ELF-1 (cell line): Measurements from ENCODE around the gene DNAJB8.

Experiments
- DNase-seq: peaks from one replicate; pipeline ENCODE4 v3.0.0-alpha.2; 2016; ENCODE audit warnings: low read depth, low spot score

Gene DNAJB8

DNA sequence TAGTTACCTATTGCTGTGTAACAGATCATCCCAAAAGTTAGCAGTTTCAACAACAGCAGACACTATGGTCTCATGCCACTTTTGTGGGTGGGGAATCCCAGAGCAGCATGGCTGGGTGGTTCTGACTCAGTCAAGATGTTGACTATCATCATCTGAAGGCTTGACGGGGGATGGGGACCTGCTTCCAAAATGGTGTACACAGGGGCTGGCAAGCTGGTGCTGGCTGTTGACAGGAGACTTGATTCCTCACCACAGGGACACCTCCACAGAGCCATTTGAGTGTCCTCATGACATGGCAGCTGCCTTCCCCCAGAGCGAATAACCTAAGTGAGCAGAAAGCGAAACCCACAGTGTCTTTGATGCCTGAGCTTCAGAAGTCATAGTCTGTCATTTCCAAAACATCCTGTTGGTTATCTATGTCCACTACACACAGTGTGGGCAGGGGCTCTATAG, 19.1 kb downstream of the DNAJB8 start:
- DNase-seq, result no peak

DNA sequence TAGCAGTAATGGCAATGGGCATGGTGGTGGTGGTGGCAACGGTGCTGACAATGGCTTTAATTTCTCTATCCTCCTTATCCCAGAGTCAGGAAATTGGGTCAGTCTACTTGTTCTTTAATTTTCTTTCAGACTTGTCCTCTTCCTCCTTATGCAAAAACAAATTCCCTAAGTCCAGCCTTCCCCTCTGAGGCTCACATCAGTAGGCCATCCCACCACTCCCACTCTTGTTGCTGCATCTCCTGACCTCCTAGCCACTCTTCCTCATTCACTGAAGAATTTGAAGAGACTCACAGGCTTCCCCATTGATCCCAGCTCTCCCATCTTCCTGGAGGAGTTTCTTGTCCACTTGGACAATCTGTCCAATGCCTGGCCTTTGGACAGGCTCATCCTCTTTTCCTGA, 19.9 kb downstream of the DNAJB8 start:
- DNase-seq, result no peak

DNA sequence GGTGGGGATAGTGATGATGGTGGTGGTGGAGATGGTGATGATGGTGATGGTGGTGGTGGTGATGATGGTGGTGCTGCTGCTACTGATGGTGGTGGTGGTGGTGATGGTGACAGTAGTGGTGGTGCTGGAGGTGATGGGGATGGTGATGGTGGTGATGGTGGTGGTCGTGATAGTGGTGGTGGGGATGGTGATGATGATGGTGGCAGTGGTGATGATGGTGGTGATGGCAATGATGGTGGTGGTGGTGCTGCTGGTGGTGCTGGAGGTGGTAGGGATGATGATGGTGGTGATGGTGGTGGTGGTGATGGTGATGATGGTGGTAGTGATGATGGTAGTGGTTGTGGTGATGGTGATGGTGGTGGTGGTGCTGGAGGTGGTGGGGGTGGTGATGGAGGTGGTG, 21.3 kb downstream of the DNAJB8 start:
- DNase-seq, result no peak

DNA sequence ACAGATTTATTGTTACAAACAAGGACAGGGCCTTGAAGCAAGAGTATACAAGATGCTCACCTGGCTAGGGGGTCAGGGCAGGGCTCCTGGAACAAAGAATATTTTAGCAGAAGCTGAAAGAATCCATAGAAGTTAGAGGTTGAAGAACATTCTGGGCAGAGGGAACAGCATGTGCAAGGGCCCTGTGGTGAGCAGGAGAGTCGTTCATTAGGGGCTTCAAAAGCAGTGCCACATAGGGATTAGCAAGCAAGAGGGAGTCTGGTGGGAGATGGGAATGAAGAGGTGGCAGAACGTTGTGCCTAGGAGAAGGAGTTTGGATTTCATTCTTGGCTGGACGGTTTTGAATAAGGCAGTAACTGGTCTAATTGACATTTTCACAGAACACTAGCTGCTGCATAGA, 22.9 kb downstream of the DNAJB8 start:
- DNase-seq, result no peak

DNA sequence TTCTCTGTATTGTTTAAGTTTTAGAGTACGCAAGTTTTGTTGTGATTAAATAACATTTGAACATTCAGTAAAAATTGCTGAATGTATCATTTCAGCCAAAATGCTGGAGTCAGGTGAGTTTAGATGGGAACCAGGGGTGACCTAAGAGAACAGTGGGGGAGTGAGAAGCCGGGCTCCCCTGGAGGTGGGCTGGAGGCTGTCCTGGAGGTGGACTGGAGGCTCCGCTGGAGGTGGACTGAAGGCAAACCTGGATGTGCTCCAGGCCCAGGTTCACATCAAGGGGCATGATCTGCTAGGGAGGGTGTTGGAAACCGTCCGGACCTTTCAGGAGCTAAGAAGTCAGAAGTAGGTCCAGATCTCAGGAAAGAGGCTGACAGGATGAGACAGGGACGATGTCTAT, 23.7 kb downstream of the DNAJB8 start:
- no peak for DNase-seq

DNA sequence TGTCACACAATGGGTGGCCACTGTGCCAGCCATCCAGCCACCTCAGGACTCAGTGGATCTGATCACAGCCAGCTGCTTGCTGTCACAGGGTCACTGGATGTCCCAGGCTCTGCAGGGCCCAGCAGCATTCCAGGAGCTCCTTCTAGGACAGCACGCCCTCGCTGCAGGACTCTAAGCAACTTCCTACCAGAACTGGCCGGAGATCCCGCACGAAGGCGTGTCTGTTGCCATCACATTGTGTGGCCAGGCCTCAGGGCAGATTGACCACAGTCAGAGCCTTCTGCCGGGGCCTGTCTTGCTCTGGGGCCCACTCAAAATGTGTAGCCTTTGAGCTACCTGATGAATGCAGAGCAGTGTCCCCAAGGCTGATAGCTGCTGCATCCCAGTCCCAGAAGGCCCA, 24.6 kb downstream of the DNAJB8 start:
- DNase-seq, result peak; percentile 79

DNA sequence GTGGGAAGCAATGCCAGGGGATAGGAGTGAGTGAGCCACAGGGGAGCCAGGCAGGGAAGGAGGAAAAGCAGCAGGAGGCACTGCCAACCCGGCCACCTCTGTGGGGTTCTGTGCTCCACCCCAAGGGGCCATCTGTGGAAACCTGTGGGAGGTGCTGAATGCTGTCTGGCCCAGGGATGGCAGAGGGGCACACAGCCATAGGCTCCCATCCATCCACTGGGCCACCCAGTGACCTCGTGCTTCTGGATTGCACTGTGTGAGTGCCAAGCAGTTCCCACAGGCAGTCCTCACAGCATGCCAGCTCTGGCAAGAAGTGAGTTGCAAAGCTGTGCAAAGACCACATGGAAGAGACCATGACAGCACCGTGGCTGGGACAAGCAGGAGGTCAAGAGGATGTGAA, 27.5 kb downstream of the DNAJB8 start:
- DNase-seq, result no peak

DNA sequence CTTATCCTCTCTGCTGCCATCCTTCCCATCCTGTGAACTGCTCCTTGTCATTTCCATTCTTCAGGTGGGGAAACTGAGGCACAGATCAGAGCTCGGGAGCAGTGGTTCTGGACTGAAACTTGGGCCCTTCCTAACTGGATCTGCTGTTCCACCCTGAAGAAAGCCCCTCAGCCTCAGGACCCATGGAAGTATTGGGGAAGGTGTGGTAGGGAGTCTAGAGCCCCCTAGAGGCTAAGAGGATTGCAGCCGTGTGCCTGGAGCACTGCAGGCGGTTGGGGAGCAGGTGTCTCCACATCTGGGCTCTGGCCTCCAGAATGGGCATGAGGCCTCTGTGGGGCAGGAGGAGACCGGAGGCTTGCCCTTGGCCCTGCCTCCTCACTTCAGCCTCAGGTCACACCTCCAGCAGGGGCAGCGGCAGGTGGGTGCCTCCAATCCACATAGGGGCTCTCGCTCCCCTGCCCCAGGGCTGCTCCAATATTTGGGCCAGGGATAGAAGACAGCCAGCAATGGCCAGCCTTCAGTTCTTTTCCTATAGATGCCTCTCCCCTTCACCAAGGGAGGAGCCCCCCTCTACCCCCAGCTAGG, 28.1 kb downstream of the DNAJB8 start:
- DNase-seq, result no peak

DNA sequence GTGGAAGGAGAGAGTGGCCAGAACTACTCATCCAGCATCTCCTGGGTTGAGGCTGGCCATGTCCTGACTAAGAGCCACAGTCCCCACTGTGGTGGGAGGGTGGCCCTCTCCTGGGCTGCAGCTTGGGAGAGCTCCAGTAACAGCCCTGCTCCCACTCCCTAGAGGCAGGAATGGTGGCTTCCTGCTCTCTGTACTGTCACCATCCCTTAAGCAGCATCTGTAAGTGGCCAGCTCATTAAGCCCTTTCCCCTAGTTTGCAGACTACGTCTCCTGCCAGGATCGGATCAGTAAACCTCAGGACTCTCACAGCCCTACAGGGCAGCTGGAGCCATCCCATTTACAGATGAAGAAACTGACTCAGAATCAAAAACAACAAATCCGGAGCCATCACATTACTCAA, 30.5 kb downstream of the DNAJB8 start:
- no peak for DNase-seq

DNA sequence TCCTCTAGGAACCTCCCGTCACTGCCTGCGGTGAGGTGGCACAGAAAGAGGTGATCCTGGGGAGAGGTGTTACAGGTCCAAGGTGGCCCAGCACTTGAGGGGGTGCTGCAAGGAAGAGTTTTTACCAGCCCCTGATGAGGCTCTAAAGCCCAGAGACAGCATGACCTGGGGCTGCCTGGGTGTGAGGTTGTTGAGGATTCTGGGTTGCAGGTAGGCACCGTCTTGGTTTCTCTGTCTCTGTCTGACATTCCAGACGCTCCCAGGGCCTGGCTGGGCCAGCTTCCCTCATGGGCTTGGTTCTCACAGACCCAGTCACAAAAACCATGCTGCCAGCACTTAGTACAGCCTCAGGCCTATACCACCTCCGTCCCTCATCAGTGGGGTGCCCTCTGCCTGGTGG, 31.1 kb downstream of the DNAJB8 start:
- peak; percentile 62 for DNase-seq

DNA sequence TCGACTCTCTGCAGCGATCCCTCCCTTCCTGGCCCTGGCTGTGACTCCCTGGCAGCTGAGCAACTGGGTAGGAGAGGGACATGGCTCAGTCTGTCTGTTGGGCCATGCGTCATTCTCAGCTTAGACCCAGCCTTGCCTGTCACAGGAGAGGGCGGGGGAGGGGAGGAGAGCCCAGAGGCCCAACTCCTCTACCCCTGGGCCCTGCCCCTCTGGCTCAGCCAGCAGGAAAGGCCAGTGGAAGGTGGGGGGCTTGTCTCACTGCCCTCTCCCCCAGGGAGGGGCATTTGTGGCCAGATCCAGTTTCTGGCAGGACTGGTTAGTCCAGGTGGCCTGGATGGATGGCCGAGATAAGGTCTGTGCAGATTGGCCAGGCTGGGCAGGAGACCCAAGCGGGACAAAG, 31.6 kb downstream of the DNAJB8 start:
- DNase-seq, result peak; percentile 95

DNA sequence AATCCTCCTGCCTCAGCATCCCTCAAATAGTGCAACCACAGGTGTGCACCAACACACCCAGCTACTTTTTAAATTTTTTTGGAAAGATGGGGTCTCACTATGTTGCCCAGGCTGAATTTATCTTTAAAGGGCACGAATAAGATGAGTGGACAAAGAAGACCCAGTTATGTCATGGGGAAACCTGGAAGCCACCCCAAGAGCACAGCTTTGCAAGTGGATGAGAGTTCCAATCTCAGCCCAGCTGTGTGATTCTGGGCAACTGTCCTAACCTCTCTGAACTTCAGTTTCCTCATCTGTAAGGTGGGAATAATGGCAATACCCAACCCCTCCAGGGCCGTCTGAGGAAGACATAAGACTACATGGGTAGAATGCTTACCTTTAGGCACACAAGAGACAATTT, 32.2 kb downstream of the DNAJB8 start:
- DNase-seq, result no peak

DNA sequence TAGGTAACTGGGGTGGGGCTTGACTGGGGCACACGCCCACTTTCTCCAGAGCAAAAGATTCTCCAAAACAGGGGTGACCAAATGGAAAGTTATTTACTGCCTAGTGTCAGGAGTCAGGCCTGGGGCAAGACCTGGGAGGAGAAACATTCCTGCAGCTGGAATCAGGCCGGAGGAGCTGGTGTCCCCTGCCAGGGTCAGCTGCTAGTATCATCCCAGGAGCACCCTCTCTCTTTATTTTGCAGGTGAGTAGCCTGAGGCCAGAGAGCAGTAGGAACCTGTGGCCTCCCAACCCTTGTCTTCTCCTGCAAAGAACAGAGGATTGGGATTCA, 32.9 kb downstream of the DNAJB8 start:
- DNase-seq, result peak; percentile 96

DNA sequence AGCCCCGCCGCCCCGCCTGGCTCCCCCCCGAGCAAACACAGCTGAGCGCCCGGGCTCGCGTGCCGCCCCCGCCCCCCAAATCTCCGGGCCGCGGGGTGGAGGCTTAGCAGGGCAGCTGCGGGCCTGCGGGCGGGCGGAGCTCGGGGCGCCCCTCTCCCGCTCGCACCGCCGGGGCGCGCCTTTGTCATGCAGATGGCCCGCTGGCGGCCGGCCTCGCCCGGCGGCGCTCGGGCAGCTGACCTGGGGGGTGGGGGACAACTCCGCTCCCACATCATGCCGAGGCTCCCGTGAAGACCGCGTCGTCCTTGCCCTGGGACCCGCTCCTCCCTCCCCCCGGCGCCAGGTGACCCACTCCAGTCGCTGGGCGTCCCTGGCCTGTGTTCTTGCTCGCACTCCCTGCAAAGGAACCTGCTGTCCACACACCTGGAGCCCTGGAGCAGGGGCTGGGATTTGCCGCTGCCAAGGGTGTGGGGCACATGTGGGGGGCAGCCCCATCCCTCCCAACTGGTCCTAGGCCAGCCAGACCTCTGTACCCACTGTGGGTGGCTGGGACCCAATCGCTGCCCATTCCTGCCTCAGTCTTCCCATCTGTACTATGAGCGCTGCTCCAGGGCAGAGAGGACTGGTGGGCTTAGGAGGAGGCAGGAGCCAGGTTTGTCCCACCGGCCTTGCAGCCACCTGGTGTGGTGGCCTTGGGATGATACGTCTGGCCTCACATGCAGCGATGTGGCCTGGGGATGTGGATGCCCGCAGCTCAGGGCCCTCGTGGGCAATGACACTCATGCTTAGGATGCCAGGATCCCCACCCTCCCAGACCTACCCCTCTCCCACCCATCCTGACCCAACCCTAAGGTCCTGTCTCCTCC, 33.5 kb downstream of the DNAJB8 start:
- peak; percentile 77 for DNase-seq

DNA sequence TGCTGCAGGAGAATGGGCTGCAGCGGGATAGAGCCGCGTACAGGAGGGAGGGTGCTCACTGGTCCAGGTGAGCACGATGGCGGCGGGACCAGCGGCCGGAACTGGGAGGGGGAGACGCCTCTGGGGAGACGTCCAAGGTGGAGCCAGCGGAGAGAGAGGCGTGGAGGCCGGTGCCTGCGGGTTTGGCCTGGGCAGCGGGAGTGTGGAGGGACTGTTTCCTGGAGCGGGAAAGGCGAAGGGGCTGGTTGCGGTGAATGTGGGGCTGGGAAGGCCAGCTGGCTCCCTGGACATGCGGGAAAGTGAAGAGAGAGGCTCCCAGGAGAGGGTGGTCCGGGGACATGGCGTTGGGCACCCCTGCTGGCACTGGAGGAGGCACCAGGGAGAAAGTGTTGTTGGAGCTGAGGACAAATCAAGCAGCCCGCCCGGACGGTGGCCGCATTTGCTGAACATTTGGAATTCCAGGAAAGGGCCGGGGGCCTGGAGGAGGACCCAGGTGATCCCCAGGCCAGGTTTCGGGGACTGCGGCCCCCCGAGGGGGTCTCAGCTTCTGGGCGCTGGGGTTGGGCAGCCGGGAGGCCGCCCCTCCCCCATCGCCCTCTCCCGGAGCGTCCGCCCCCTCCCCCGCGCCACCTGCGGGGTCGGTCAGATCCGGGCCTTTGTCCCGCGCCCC, 34.3 kb downstream of the DNAJB8 start:
- peak; percentile 74 for DNase-seq

DNA sequence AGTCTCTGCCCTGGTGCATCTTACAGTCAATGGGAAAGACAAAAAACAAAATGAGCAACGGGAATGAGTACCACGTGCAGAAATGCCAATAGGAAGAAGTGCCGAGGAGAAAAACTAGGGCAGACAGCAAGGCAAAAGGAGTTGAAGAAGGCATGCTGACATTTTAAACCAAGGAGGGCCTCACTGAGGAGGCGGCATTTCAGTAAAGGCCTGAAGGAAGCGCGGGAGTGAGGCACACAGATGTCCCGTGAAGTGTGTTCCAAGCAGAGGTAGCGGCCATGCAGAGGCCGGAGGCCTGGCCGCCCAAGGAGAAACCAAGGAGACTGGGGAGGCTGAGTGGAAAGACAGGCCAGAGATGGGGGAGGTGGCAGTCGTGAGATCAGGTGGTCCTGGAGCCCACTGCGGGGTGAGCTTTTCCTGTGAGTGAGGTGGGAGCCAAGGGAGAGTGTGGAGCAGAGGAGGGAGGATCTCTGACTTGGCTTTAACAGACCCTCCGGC, 34.8 kb downstream of the DNAJB8 start:
- DNase-seq, result no peak

DNA sequence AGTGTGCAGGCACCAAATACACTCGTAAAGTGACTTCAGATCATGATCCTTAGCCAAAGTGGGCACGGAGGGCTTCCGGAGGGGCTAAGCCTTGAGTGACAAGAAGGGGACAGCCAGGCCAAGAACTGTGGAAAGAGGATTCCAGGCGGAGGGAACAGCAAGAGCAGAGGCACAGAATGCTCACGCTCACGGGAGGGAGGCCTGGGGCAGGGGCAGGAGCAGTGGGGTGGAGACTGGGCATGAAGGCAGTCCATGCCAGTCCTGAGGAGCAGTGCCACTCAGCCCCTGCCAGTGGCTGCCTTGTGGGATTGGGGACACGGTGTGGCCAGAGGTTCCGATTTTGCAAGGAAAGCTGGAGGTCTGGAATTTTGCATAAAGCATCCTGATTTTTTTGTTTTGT, 36.0 kb downstream of the DNAJB8 start:
- DNase-seq, result no peak

DNA sequence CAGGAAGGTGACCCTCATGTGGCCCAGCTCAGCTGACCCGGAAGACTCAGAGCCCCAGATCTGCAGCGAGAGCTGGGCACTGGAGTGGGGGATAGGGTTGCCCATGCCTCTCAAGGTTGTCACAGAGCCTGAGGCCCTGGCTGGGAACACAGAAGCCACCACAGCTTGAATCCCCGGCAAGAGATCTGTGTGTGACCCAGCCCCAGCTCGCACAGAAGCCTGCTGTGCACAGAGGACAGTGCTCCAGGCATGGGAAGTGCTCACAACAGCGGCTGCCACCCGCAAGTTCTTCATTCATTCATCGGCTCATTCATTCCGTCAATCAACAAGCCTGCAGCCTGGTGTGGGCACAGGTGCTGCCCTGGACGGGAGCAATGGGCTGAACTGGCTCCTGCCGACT, 36.4 kb downstream of the DNAJB8 start:
- DNase-seq, result no peak

DNA sequence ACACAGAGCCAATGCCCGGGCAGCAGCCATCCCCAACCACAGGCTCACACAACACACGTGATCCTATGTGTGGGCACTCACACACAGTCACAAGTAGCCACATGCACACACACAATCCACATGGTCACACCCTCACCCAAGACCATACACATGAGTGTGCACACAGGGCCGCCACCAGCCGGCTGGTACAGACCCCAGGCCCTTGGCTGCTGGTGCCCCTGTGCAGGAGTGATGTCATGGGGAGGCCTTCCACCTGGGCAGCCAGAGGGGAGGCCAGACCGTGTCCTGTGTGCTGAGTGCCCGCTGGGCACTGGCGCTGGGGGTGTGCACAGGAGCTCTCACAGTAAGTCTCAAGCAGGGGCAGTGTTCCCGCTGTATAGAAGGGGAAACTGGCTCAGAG, 36.9 kb downstream of the DNAJB8 start:
- DNase-seq, result no peak

DNA sequence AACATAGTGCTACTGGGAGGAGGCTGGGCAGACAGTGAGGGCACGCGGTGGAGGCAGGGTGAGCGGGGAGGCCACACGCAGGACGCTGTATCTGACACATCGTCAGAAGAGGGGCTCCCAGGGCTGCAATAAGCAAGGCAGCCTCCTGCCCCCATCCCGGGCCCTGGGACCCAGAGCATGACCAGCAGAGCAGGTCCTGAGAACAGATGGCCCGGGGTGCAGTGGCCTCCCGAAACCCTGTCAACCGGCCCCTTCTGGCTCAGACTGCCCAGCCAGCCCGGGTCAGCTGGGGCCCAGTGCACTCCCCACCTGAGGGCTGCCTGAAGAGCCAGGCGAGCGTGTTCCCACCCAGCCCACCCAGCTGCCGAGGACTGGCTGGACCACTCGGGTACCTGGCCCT, 37.4 kb downstream of the DNAJB8 start:
- no peak for DNase-seq

DNA sequence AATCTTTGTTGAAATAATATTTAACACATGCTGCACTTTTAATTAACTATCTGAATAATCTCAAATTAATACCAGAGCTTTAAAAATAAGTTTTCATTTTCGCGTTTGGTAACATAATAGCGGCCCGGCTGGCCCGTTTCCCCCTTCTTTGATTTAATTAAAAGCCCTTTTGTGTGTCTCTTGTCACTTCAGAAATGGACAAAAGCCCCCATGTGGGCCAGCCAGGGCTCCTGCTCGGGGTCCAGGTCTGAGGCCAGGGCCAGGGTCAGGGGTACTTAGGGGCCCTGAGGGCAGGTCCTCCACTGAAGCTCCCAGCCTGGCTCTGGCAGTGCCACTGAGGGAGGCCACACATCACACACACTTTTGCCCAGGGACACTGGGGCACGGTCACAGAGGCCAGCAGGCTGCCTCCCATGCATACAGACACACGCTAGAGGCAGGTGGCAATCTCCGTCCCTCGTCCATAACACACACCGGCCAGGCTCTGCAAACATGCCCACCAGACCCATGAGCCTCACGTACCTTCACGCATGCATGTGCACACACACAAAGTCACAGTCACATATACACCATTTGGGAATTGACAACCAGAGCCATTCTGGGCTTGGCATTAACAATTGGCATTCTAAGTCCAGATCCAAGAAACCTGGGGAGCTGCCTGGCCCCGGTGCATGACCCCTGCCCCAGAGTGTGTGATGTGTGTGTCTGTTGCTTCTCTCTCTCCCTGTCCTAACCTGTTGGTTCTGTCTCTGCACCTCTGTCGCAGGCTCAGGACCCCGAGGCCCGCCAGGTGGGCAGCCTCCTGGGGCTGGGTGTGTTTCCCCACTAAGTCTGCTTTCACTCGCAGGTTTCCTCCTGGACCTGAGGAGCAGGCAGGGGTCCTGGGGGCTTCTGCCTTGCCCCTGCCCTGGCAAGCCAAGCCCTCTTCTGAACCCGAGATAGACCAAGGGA, 38.5 kb downstream of the DNAJB8 start:
- DNase-seq, result no peak
